Measurements from ENCODE around the gene CD2BP2.
A peak's percentile ranks its signal among the peaks of the same experiment; 100 is the strongest.

The CD2BP2 gene

DNA sequence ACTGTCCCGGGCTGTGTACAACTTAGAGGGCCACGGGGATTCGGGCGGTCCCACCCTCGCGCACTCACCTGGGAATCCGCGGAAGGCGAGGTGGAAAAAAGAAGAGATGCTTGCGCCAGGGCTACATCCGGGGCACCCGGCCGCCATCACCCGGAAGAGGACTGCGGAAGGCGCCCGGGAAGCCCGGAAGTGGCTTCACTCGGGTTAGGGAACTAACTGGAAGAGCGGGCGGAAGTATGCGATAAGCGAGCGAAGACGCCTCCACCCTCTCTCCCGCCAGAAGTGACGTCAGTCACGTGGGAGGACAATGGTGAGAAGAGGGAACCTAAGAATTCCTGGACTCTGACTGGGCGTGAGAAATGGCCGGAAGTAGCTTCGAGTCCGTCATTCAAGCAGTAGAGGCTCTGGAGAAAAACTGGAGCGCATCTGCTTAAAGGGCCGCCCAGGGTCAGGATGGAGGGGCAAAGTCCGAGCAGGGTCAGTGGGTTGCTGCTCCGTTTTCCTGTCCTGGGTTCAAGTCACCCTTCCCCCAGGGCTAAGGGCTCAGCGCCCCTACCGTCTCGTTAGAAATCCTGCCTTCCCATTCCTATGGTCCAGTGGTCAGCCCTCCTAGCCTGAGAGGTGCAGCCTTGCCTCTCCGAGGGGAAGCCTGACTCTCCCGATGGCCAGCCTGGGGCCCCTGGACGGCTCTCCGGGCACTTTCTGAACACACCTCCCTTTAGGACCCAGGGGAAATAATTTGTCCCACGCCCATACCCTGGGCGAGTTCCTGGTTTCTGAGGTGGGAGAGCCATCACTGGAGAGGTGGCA, at the start of gene CD2BP2:
TSS of gene CD2BP2 (minus strand) at position 165 of the 810 bp plus-strand sequence. CDS start 627 bp downstream, outside the sequence.
- peaks cover 38% of the 10 kb centered on the region for H3K4me1 ChIP-seq (ENCODE audit: low read depth, poor library complexity, severe bottlenecking)

DNA sequence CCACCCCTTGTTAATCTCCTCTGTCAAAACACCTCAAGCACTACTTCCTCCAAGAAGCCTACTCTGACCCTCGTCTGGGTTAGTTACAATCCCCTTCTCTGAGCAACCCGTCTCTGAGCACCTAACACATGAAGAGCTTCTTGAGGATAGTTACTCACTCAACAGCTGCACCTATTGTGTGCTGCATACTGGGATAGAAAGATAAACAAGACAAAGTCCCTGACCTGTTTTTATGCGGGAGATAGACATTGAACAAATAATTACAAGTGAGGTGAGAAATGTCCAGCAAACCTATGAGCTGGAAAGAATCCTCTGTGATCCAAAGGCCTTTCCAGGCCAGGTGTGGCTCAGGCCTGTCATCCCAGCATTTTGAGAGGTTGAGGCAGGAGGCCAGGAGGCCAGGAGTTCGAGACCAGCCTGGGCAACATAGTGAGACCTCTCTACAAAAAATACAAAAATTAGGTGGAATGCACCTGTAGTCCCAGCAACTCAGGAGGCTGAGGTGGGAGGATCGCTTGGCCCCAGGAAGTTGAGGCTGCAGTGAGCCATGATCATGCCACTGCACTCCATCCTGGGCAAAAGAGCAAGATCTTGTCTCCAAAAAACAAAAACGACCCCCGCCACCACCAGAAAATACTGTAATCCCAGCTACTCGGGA, 46.8 kb upstream of the CD2BP2 start:
- H3K79me2 ChIP-seq (ENCODE audit: insufficient read depth, low read depth) = peaks cover 3% of the 10 kb centered on the region; the same call in 1 of the 2 replicates
- peaks cover 7% of the 10 kb centered on the region for H3K4me1 ChIP-seq (ENCODE audit: low read depth, poor library complexity, severe bottlenecking)
- TF ChIP-seq, protein P1, sequence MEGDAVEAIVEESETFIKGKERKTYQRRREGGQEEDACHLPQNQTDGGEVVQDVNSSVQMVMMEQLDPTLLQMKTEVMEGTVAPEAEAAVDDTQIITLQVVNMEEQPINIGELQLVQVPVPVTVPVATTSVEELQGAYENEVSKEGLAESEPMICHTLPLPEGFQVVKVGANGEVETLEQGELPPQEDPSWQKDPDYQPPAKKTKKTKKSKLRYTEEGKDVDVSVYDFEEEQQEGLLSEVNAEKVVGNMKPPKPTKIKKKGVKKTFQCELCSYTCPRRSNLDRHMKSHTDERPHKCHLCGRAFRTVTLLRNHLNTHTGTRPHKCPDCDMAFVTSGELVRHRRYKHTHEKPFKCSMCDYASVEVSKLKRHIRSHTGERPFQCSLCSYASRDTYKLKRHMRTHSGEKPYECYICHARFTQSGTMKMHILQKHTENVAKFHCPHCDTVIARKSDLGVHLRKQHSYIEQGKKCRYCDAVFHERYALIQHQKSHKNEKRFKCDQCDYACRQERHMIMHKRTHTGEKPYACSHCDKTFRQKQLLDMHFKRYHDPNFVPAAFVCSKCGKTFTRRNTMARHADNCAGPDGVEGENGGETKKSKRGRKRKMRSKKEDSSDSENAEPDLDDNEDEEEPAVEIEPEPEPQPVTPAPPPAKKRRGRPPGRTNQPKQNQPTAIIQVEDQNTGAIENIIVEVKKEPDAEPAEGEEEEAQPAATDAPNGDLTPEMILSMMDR (conservative IDR thresholded peaks at IDR 0.05; ENCODE audit: low read depth, low read length) = no peak
- no peak overlapping the region for H3K4me3 ChIP-seq (IDR thresholded peaks at IDR 0.05; ENCODE audit: insufficient read depth, low read depth, low read length)
- 0 out of 2 replicates have a peak, but pooled peaks cover 3% of the 10 kb centered on the region for H3K36me3 ChIP-seq (ENCODE audit: insufficient read depth)
- no peak overlapping the region for H3K9ac ChIP-seq
- H3K4me2 ChIP-seq = no peak overlapping the region
- no peaks in the 10 kb centered on the region for H3K27me3 ChIP-seq (ENCODE audit: insufficient read depth, low read depth)
- H2AFZ ChIP-seq (ENCODE audit: low read depth) = no peak overlapping the region
- H3K27ac ChIP-seq = no peak overlapping the region
- H4K20me1 ChIP-seq (ENCODE audit: insufficient read depth) = no peaks in the 10 kb centered on the region

More for the DNA sequence above, at the start of gene CD2BP2:
- Histone ChIP-seq H3K4me2 (peak within 1 kb of the TSS; percentile 95), H4K20me1 (ENCODE audit: insufficient read depth) (no peaks in the 10 kb centered on the region), H3K9ac (peak within 1 kb of the TSS; percentile 66), H3K27ac (peak within 1 kb of the TSS; percentile 49), H3K36me3 (ENCODE audit: insufficient read depth) (no peaks in the 10 kb centered on the region), H3K27me3 (ENCODE audit: insufficient read depth, low read depth) (no peaks in the 10 kb centered on the region), H3K4me3 (IDR thresholded peaks at IDR 0.05; ENCODE audit: insufficient read depth, low read depth, low read length) (peak within 1 kb of the TSS; percentile 41), H3K79me2 (ENCODE audit: insufficient read depth, low read depth) (peaks cover 20% of the 10 kb centered on the region), H2AFZ (ENCODE audit: low read depth) (peak within 1 kb of the TSS; percentile 55)
- TF ChIP-seq, protein P1 (conservative IDR thresholded peaks at IDR 0.05; ENCODE audit: low read depth, low read length) = no peak

DNA sequence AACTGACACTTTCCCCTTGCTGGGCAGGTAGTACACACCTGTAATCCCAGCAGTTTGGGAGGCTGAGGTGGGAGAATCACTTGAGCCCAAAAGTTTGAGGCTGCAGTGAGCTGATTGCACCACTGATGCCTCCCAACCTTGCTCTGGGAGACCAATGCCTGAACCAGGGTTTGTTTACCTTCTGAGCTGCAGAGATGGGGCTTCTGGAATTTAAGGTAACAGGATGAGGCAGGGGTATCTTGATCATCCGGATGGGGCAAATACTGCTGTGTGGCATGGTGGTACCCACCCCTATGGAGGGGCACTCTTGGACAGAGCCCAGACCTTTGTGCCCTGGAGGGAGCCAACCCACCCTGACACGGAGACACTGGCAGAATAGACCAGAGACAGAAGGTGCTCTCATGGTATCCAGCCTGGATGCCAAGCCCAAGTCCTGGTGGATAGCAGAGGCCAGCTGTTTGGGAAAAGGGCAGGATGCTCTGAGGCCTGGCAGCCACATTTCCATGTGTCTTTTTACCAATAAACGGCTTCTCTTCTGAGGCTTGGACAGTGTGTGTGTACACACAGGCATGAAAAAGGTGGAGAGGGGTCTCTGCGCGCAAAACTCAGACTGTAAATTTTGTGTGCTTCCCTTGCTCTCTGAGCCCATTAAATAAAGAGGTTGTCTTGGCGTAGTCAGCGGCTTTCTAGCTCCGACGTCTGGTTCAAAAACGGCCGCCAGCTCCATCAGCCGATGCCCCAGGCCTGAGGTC, 44.5 kb upstream of the CD2BP2 start:
- Histone ChIP-seq H3K4me3 (IDR thresholded peaks at IDR 0.05; ENCODE audit: insufficient read depth, low read depth, low read length) (no peak overlapping the region), H2AFZ (ENCODE audit: low read depth) (no peak overlapping the region), H3K79me2 (ENCODE audit: insufficient read depth, low read depth) (peaks cover 13% of the 10 kb centered on the region; the same call in 1 of the 2 replicates), H3K36me3 (ENCODE audit: insufficient read depth) (0 out of 2 replicates have a peak, but pooled peaks cover 3% of the 10 kb centered on the region), H3K4me2 (no peak overlapping the region), H3K9ac (no peak overlapping the region), H4K20me1 (ENCODE audit: insufficient read depth) (no peaks in the 10 kb centered on the region), H3K4me1 (ENCODE audit: low read depth, poor library complexity, severe bottlenecking) (peaks cover 11% of the 10 kb centered on the region), H3K27me3 (ENCODE audit: insufficient read depth, low read depth) (no peaks in the 10 kb centered on the region), H3K27ac (no peak overlapping the region)
- TF ChIP-seq, protein P1 (conservative IDR thresholded peaks at IDR 0.05; ENCODE audit: low read depth, low read length) = no peak

DNA sequence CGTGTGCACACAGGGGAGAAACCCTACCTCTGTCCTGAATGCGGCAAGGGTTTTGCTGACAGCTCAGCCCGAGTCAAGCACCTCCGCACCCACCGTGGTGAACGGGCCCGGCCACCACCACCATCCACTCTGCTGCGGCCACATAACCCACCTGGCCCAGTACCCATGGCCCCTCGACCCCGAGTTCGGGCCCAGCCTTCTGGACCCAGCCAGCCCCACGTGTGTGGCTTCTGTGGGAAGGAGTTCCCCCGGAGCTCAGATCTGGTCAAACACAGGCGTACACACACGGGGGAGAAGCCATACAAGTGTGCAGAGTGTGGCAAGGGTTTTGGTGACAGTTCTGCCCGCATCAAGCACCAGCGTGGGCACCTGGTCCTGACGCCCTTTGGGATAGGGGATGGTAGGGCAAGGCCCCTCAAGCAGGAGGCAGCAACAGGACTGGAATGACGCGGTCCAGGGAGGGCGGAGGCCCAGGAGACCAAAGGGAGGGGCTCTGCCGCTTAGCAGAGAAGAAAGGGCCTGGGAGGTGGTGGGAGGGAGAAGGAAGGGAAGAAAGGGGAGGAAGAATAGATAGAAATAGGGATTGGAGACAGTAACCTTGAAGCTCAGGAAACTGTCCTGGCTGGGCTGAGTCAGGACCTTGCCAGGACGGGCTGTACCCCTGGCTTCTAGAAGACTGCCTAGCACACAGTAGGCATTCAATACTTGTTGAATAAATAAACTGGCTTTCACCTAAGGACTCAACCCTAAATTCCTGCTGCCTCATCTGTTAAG, 43.7 kb upstream of the CD2BP2 start:
- Histone ChIP-seq H3K27me3 (ENCODE audit: insufficient read depth, low read depth) (no peaks in the 10 kb centered on the region), H3K4me3 (IDR thresholded peaks at IDR 0.05; ENCODE audit: insufficient read depth, low read depth, low read length) (no peak overlapping the region), H3K4me2 (no peak overlapping the region), H2AFZ (ENCODE audit: low read depth) (no peak overlapping the region), H3K4me1 (ENCODE audit: low read depth, poor library complexity, severe bottlenecking) (peaks cover 14% of the 10 kb centered on the region), H4K20me1 (ENCODE audit: insufficient read depth) (no peaks in the 10 kb centered on the region), H3K27ac (no peak overlapping the region), H3K36me3 (ENCODE audit: insufficient read depth) (0 out of 2 replicates have a peak, but pooled peaks cover 3% of the 10 kb centered on the region), H3K79me2 (ENCODE audit: insufficient read depth, low read depth) (peaks cover 13% of the 10 kb centered on the region; the same call in 1 of the 2 replicates), H3K9ac (no peak overlapping the region)
- TF ChIP-seq, protein P1 (conservative IDR thresholded peaks at IDR 0.05; ENCODE audit: low read depth, low read length) = no peak
